Stromal cell of bone marrow (primary cell): ENCODE results near the gene CPOX.

Experiments
- DNase-seq: peaks from one replicate; pipeline ENCODE4 v3.0.0-alpha.2; 2012; ENCODE audit warnings: low read depth

CPOX gene

DNA sequence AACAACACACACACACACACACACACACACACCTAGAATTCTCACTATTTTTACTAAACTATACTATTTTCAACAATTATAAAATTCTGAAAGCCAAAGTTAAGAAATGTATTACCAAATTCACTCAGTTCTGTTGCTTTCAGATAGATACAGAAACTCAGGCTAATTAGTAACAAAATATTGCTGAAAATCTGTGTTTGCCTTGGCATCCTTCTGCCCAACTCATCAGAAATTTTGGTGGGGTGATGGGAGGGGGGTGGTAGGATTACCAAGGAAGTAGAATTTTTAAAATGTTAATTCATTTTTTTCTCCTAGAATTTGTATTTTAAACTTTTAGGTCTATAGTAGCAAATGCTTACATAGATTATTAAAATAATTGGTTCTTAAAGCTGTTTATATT lies 2.7 kb upstream of the CPOX start:
- no peak for DNase-seq

DNA sequence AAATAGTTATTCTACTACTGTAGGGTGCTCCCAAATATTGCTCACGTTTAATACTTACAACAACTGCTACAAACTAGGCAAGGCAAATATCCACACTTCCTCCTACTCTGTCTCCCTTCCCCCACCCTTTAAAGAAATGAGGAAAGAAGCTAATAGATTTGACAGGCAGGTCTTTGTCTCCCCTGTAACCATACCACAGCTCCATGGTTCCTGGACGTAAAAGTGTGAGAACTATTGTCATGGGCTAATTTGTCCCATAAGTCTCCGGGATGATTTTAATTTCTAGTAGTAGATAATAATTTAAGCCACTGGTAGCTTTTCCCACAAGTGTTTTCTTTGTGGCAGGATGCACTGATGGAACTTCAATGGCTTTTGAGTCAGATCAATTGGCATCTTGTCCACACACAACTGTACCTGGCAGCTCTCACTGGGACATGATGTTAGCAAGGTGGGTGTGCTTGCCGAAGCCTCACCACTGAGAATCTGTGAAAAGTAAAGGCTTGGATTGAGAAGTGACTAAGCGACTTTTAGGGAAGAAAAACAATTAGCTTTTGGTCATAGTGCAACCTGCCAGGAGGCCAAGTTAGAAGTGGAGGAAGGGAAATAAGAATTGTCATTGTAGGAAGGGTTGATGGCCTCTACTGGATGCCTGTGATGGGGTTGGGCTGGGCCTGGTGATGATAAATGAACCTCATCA lies 1.4 kb upstream of the CPOX start:
- DNase-seq, result no peak

DNA sequence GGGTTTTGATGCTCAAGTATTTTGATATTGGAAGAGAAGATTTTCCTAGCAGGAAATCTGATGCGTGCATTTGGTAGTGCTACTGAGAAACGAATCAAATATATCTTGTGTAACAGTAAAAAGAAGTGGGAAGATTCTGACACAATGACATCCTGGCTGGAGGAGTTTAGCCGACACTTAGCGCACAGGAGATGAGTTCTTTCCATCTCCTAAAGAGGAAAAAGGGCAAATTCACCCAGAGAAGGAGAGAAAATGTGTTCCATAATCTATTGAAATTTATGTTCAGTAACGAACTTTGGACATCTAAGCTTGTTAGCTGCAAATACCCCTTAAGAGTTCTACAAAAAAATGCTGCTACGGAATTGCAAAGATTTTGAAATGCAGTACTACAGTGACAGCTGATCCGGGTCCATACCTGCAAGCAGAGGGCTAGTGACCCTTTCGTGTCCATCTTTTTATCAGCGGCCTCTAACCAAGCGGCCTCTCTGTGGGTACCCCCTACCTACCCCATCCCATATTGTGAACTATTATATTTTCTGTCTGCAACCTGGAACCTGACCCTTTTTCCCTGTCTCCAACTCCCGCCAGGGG lies 971 bp downstream of the CPOX start:
- DNase-seq, result no peak

DNA sequence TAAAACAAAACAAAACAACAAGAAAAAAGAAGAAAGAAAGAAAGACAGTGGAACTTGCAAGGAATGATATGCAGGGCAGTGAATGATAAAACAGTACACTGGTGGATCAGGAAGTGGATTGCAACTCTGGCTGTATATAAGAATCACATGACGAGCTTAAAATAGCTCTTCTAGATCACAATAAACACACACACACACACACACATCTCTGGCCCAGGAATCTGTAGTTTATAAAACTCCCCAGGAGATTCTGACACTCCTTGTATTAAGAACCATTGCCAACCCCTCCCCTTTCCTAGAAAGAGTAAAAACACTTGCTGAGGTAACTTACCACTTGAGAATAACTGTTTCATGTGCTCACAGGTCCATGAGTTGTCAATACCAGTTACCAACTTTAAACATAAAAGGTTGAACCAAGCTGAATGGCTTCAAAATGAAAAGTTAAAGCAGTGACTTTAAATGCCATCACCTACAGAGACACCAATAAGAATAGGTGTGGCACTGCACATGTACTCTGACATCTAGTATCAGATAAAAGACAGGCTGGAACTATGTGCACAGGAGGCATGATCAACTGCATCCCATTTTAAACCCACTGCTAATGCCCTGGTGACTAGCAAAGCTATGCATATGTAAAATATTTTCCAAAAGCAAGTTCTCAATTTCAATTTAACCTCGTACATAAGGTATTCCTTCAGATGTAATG lies 3.9 kb downstream of the CPOX start:
- DNase-seq, result no peak

DNA sequence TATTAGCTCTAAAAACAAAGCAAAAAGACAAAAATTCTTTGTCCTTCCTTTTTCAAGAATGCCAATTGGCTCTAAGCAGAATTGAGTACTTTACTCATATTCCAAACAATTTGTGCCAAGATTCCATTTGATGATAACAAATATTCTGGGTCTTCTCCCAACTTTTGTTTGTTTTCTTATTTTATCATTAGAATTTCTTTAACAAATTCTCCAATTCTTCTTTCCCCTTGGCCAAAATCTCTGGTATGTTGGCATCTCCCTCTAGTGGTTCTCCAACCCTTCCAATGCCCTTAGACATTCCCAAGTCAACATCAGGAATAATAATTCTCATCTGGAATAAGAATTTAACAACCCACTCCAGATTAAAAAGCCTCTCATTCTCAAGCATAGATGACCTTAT lies 5.3 kb downstream of the CPOX start:
- DNase-seq, result no peak

DNA sequence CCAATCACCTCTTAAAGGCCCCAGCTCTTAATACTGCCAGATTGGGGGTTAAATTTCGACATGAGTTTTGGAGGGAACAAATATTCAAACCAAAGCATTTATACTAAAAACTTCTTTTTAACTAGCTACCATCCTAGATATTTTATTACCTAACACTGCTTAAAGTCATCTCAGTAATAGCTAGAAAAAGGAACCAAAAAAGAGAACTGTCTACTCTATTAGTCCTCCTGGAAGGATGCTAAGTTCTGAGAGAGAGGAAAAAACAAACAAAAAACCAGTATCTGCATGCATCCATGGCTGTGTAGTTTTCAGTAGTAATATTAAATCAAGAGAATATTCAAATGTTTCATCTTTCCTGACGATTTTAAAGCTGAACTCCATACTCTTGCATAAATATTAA lies 5.8 kb downstream of the CPOX start:
- DNase-seq, result no peak

DNA sequence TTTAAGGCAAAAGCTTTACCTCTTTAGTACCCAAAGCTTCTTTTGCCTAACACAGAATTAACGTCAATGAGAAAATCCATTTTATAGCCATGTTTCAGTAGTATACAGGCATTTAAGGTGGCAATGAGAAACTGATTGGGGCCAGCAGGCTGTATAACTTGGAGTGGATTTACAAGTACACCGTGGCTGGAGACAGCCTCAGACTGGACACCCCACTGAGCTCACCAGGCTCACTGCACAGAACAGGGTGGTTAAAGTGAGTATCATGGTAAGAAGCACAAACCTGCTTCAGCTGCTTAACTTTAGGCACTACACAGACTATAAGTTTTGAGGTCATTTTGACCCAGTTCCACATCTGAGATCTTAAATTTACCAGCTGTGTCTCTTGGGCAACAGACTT lies 8.9 kb downstream of the CPOX start:
- no peak for DNase-seq

DNA sequence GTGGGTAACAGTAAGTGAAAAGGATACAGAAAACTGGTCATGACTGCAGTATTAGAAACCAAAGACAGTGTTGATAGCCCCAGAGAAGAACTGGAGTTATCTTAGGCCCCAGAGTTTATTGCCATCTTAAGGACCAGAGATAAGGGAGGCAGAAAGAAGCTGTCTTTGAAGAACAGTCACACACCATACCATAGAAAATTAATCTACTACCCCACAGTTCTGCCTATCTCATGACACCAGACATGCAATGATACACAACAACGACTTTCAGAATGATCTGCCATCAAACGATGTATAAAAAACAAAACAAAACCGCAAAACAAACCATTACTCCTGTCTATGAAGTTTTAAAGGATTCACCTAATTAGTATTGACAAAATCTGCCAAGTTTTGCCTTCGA lies 9.6 kb downstream of the CPOX start:
- no peak for DNase-seq

DNA sequence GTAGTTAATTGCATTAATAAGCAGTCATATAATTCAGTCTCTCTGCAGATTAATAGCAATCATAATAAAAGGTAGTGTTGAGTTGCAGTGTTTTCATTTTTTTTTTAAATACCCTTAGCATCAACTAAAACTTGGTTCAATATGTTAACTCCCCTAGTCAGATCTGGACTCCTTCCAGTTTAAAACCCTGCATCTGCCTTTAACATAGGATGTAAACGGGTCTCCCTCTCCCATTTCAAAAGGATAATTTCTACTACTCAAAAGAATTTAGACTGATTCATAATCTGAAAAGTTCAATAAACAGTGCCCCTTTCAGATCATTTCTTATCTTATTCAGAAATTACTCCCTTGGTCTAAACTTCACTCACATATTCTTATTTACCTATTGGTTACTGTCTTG lies 11.4 kb downstream of the CPOX start:
- no peak for DNase-seq

DNA sequence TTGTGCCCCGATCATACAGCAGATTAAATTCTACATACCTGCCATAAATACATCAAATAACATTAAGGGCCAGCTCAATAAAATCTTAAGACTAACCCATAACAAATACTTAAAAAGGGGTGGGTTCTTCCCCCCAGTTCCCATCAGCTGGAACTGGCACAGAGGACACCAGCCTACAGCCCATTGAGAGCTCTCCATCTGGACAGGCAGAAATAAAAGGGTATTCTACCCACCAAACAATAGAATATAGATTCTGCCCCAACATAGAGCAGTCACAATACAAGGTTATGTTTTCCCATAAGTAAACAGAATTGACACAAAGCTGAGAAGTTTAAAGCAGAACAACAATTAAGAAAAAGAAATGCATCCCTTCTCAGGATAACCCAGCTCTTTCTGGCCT lies 11.9 kb downstream of the CPOX start:
- no peak for DNase-seq

DNA sequence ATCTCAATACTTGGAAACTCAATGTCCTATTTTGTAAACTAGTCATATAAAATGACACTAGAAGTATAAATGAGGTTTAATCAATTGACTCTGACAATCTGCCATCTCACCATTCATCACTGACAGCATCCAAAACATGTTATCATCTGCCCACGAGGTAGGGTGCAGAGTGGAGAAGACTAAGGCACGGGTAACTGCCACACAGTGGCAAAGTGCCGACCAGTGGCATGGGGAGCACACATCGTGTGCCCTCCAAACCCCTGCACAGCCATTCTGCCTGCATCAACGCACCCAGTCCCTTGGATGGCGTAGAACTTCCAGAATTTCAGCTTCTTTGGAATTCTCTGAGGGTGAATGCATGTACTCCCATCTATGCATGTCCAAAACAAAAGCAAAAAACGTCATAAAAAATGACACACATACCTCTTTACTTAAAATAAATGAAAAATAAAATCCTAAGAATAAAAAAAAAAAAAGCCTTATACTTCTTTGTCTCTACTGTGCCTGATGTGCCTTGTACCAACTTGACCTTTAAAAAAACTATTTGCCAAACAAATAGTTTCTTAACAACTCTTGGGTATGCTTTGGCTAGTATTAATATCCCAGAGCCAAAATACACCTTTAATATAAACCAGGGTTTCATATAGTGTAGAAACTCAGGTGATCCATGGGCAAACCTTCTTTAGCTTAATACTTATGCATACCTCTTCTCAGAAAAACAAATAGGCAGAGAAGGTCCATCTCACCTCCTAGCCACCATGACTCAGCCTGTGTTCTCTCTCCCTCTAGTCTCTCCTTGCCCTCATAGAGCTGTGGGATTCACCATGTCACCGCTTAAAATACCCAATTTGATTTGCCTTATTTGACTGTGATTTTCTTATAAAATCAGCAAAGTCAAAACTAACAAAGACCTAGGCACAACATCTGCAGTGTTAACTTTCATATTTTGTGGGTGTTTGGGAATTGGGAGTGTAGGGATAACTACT lies 12.7 kb downstream of the CPOX start:
- no peak for DNase-seq

DNA sequence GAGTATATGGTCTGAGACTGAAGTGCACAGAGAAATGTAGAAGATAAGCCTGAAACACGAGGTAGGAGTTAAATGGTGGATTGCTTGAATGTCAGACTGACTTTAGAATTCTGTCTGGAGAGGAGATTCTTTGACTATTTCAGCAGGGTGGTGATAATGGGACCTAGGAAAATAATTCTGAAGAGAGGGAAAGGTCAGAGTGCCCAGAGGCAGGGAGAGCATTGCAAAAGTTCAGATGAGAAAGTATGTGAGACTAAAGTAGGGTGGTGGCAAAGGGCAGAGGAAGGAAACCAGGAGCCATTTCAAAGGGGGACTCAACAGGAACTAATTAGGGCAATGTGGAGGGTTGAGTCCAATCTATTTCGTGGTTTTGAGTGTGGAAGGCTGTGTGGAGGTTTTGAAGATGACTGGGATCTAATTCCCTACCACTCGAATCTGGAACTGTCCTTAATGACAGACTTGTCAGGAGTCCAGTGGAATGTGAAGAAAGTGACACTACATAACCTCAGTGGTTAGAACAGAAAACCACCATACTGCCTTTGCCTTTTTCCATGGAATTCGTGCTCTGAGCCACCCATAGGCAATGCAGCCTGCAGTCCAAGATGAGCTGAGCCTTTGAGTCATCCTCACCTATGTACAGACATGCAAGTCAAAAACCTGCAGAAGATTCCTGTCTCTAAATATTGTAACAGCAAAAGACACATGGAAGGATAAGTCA lies 16.1 kb downstream of the CPOX start:
- DNase-seq, result no peak

DNA sequence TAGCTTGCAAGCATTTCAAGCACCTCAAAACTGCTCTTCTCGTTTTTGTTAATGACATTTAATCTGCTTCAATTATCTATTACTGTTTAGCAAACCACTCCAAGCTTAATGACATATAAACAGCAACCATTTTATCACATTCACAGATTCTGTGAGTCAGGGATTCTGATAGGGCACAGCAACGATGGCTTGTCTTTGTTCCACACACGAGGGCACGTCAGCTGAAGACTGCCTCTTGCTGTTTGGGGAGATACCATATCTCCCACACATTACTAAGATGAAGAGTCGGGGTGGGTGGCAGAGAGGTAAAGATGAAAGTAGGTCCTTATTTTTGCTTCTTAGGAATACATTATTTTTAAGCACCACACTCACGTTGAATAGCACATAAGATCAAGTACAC lies 19.3 kb downstream of the CPOX start:
- no peak for DNase-seq

DNA sequence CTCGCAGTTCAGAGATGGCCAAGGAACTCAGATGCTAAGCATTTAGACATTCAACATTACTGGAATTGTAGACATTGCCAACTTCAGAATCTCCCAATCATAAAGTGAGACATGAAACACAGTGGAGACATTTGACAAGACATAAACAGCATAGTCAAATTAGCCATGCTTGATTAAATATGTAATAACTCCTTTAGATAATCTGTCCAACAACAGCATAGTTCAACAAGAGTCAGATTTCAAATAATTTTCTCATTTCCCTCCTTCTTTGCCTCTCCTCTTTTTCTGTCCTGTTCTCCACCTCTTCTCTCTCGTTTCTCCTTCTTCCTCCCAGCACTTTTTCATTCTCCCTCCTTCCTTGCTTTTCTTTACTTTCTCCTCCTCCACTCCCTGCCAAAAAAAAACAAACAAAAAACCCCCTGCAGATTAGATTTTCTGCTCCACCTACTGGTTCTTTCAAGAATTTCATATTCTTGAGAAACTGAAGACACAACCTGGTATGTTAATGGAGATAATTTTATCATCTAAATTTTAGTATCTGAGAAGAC lies 20.2 kb downstream of the CPOX start:
- no peak for DNase-seq

DNA sequence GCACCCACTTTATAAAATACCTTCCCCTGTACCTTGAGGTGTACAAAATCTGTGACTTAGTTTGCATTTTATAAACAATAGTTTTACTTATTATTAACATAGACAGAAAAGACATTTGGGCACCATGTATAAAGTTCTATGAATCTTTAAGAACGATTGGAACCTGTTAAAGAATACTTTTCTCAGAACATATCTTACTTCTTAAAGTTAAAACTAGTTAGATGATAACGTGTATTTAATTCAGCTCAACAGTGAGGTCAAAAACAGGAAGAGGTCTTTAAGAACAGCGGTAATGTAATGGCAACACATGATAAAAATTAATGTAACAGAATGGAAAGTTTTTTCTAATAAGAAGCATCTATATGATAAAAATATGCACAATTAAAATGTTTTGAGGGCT lies 25.0 kb downstream of the CPOX start:
- no peak for DNase-seq

DNA sequence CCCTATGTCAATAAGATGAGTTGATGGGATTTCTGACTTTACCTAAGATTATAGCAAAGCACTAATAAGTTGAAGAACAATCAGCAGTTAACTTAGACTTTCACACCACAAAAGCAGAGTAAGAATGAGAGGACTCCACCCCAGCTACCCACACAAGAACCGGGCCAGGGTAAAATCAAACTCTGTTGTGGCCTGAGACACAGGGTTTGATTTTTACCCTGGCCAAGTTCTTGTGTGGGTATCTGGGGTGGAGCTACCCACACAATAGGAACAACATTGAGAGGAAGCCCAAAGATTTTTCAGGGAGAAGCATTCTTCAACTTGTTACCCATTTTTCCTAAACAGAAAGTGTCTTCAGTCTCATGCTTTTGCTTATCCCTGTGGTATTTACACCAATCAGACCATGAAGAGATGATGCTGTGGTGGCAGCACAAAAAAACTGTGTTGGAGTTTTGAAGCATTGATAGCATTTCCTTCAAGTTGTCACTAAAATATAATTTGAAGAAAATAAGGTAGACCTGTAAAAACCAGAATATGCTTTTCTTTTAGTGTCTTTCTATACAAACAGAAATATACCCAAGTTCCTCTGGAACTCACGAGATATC lies 25.6 kb downstream of the CPOX start:
- no peak for DNase-seq

DNA sequence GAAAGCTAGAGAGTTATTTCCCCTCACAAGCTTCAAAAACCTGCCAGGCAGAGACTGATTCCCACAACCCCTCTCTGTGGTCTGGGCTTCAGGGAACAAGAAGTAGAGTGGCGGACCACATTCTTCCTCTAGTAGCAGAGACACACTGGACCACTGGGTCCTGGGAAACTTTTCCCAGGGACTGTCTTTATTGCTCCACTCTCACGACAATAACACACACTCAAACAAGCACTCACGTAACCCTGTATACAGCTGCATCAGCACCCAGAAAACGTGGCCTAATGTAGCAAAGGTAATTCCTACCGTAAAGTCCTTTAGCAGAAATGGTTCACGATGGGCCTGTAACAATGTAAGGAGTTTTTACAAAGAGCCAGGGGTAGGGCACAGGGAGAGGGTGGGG lies 27.6 kb downstream of the CPOX start:
- no peak for DNase-seq

DNA sequence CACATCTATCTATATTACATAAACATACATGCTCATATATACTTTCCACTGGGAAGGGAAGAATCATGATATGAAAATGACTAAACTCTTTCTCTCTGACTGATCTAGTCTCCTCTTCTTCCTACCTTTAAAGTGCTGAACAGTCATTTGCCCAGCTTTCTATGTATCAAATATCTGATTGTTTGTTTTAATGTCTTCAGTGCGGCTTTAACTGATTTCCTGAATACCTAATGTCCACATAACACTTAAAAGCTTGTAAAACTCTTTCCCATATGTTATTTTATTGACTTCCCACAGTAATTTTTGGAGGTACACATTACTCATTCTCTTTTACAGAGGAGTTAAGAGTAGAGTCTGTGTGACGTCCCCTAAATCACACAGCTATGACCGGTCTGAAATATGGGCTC lies 28.2 kb downstream of the CPOX start:
- DNase-seq, result no peak

DNA sequence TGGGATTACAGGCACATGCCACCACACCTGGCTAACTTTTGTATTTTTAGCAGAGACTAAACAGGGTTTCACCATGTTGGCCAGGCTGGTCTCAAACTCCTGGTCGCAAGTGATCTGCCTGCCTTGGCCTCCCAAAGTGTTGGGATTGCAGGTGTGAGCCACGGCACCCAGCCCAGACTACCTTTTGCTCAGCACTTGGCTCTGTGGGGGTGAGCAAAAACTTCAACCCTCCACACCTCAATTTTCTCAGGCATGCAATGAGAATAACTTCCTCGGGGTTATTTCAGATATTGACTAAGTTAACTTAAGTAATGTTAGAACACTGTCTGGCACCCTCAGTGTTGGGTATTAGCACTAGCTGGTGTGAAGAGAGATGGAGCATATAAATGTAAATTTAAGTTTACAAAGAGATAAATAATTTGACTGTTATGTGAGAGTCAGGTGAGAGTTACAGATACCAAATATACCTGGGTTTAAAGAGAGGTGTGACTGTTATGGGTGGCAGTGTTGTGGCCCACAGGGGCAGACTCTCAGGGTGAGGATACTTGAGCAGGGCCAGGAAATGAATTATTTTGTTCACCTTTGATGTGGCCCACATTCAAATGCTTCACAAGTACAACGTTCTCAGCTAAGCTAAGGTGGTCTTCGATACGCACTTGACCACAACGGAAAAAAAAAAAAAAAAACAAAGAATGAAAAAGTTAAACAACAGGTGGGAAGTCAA lies 29.0 kb downstream of the CPOX start:
- DNase-seq, result no peak

DNA sequence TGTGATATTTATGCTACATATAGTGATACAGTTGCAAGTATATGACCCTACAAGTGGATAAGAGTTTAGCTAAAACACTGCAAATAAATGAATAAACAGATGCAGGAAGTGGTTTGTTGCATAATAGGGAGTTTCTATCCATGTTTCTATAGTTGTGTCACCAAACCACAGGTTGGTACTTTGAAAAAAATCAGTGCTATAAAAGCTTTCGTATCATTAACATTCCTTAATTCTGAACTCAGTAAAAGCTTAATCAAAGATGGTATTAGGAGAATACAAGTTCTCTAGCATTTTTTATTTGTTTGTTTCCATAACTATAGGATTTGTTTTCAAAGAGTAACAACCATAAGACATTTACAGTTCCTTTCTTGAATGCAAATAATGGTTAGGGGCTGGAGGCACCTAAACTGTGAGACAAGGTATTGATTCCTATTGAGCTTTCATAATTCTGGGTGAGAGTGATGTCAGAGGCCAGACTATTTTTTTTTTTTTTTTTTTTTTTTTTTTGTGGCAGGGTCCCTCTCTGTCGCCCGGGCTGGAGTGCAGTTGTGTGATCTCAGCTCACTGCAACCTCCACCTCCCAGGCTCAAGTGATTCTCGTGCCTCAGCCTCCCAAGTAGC lies 29.6 kb downstream of the CPOX start:
- no peak for DNase-seq
